Smooth muscle cell (in vitro differentiated cells): ENCODE measurements around the gene BHLHE40. TPM values are rescaled to one million over a fixed set of nuclear protein-coding genes. Genes with fewer than 3 reads are reported as not detected.

Experiments used
- DNase-seq: peaks from one replicate; lab custom pipeline; 2025; ENCODE audit not compliant: unreplicated experiment; lab: John Stamatoyannopoulos, UW
- H2AFZ ChIP-seq: fragments of 200-600 bp; sonication (generic); 2 replicates; pipeline ENCODE4 v1.6.0; 2016; ENCODE audit warnings: antibody characterized with exemption, low read depth, mild to moderate bottlenecking
- H3F3A ChIP-seq: fragments of 200-600 bp; sonication (generic); 2 replicates; pipeline ENCODE4 v1.6.0; 2017; ENCODE audit warnings: antibody characterized with exemption, low read depth
- H3K27ac ChIP-seq: fragments of 200-600 bp; sonication (generic); 2 replicates; pipeline ENCODE4 v1.5.1; 2016; ENCODE audit warnings: low read depth, mild to moderate bottlenecking
- H3K27me3 ChIP-seq: fragments of 200-600 bp; sonication (generic); 2 replicates; pipeline ENCODE4 v1.6.1; 2016; ENCODE audit warnings: low read depth, mild to moderate bottlenecking
- H3K36me3 ChIP-seq: fragments of 200-600 bp; sonication (generic); 2 replicates; pipeline ENCODE4 v1.5.1; 2016; ENCODE audit warnings: low read depth
- H3K4me1 ChIP-seq: fragments of 200-600 bp; sonication (generic); 2 replicates; pipeline ENCODE4 v1.5.1; 2016; ENCODE audit warnings: low read depth
- H3K4me2 ChIP-seq: fragments of 200-600 bp; sonication (generic); 2 replicates; pipeline ENCODE4 v1.6.0; 2016; ENCODE audit warnings: mild to moderate bottlenecking
- H3K4me3 ChIP-seq: fragments of 200-600 bp; sonication (generic); 2 replicates; pipeline ENCODE4 v1.5.1; 2016; ENCODE audit warnings: mild to moderate bottlenecking
- H3K79me2 ChIP-seq: fragments of 200-600 bp; sonication (generic); 2 replicates; pipeline ENCODE4 v1.6.0; 2016; ENCODE audit warnings: low read depth, mild to moderate bottlenecking
- H3K9ac ChIP-seq: fragments of 200-600 bp; sonication (generic); 2 replicates; pipeline ENCODE4 v1.6.0; 2016; ENCODE audit warnings: low read depth
- H3K9me3 ChIP-seq: fragments of 200-600 bp; sonication (generic); replicated peaks from 2 replicates; pipeline ENCODE4 v1.5.1; 2016; ENCODE audit warnings: low read depth
- H4K20me1 ChIP-seq: fragments of 200-600 bp; sonication (generic); 2 replicates; pipeline ENCODE4 v1.6.0; 2016; ENCODE audit warnings: low read depth
- CTCF ChIP-seq: fragments of 200-600 bp; sonication (generic); IDR thresholded peaks from 2 replicates; pipeline ENCODE4 v1.5.1; 2017; ENCODE audit warnings: borderline replicate concordance, mild to moderate bottlenecking, antibody characterized with exemption; ENCODE audit not compliant: insufficient read depth, poor library complexity, severe bottlenecking
- WGBS: methylation state at CpG from one replicate; pipeline ENCODE4 v1.1.7; 2016; ENCODE audit warnings: low lambda C conversion rate; 5-methylcytosine and 5-hydroxymethylcytosine counted together
- polyA plus RNA-seq: library from polyadenylated mRNA; unstranded; fragments of >200 nt; fragmentation: Nextera tagmentation; extraction: Ambion mirVana; gene quantifications from 2 replicates; pipeline ENCODE4 v1.2.1, GENCODE V29; 2016
- total RNA-seq: library from RNA; depleted of rRNA; stranded (reverse); fragments of >200 nt; gene quantifications from 2 replicates; pipeline ENCODE4 v1.2.3, GENCODE V29; 2014

The BHLHE40 gene
- total and polyA plus RNA-seq, 2 experiments from 2014 or later, result 195 to 209 TPM

GRCh38 chr3:5011555-5012256 is 32.5 kb downstream of the BHLHE40 start:
- Histone ChIP-seq H3F3A (peaks cover 2% of the 10 kb centered on the region), H4K20me1 (no peaks in the 10 kb centered on the region), H3K27me3 (no peaks in the 10 kb centered on the region), H3K4me3 (no peak overlapping the region), H3K9ac (no peak overlapping the region), H3K79me2 (no peaks in the 10 kb centered on the region), H3K4me1 (peaks cover 23% of the 10 kb centered on the region), H3K36me3 (no peaks in the 10 kb centered on the region), H3K27ac (no peak overlapping the region), H3K9me3 (no peaks in the 10 kb centered on the region), H3K4me2 (no peak overlapping the region), H2AFZ (no peak overlapping the region)
- 81% methylated on average over 14 of the region's 14 CpGs for WGBS
- TF ChIP-seq CTCF, result no peak
- DNase-seq, result no peak

- no peak for DNase-seq
- 70% methylated on average over 2 of the region's 2 CpGs for WGBS
- H3K4me2 ChIP-seq, result no peak overlapping the region
Observed at GRCh38 chr3:5012367-5012766, 33.1 kb downstream of the BHLHE40 start.

GRCh38 chr3:5013021-5013906 is 34.0 kb downstream of the BHLHE40 start:
- Histone ChIP-seq H3K9ac (no peak overlapping the region), H3K36me3 (no peaks in the 10 kb centered on the region), H3K4me3 (no peak overlapping the region), H3F3A (peaks cover 10% of the 10 kb centered on the region), H3K79me2 (no peaks in the 10 kb centered on the region), H3K27me3 (no peaks in the 10 kb centered on the region), H4K20me1 (no peaks in the 10 kb centered on the region), H3K9me3 (no peaks in the 10 kb centered on the region), H2AFZ (no peak overlapping the region), H3K4me2 (peak overlapping the region; percentile 38), H3K27ac (peak overlapping the region; percentile 73), H3K4me1 (peaks cover 29% of the 10 kb centered on the region)
- WGBS, result 66% methylated on average over 5 of the region's 5 CpGs
- TF ChIP-seq CTCF, result no peak
- no peak for DNase-seq

More at GRCh38 chr3:5012367-5012766, 33.1 kb downstream of the BHLHE40 start:
- no peak overlapping the region for H3K4me3 ChIP-seq
- H2AFZ ChIP-seq, result no peak overlapping the region
- TF ChIP-seq CTCF, result no peak
- no peaks in the 10 kb centered on the region for H3K79me2 ChIP-seq
- peaks cover 23% of the 10 kb centered on the region for H3K4me1 ChIP-seq
- H3K27me3 ChIP-seq, result no peaks in the 10 kb centered on the region
- no peaks in the 10 kb centered on the region for H3K9me3 ChIP-seq
- H3K27ac ChIP-seq, result no peak overlapping the region
- H3K36me3 ChIP-seq, result no peaks in the 10 kb centered on the region
- no peak overlapping the region for H3K9ac ChIP-seq
- H4K20me1 ChIP-seq, result no peaks in the 10 kb centered on the region
- H3F3A ChIP-seq, result peaks cover 9% of the 10 kb centered on the region
